Spinal cord (tissue), 10 donors: ENCODE results near the gene TRIM4. TPM values are rescaled to one million over a fixed set of nuclear protein-coding genes. Genes with fewer than 3 reads are reported as not detected.
A peak's percentile ranks its signal among the peaks of the same experiment; 100 is the strongest.
"Not testable (repeated sequence)": the region's sequence is repeated elsewhere in the genome, so short reads cannot be mapped to it uniquely, and the experiment has no call there.

ENCODE experiments used
- DNase-seq, 6 donors: peaks; one replicate each; pipeline versions ENCODE4 v3.0.0 to v3.0.0-alpha.2; 2013 to 2015; ENCODE audit warnings: low spot score in 6 of 6, low read depth in 4 of 6
- H3K27ac ChIP-seq: one replicate; pipeline ENCODE4 v1.5.1; 2013; ENCODE audit warnings: low read depth, low read length, control low read depth
- H3K27me3 ChIP-seq: one replicate; pipeline ENCODE4 v1.6.1; 2013; ENCODE audit warnings: low read length; ENCODE audit not compliant: control insufficient read depth, insufficient read depth
- H3K36me3 ChIP-seq: one replicate; pipeline ENCODE4 v1.6.1; 2013; ENCODE audit warnings: low read length; ENCODE audit not compliant: control insufficient read depth, insufficient read depth
- H3K4me1 ChIP-seq: one replicate; pipeline ENCODE4 v1.6.1; 2013; ENCODE audit warnings: low read length; ENCODE audit not compliant: control insufficient read depth, insufficient read depth
- H3K4me3 ChIP-seq: one replicate; pipeline ENCODE4 v1.5.1; 2013; ENCODE audit warnings: low read depth, low read length, control low read depth
- H3K9me3 ChIP-seq: one replicate; pipeline ENCODE4 v1.6.1; 2013; ENCODE audit warnings: low read length; ENCODE audit not compliant: control insufficient read depth, insufficient read depth
- WGBS: methylation state at CpG from one replicate; pipeline ENCODE4 v1.1.5; 2013; ENCODE audit warnings: missing lambda C conversion rate; ENCODE audit not compliant: insufficient coverage; 5-methylcytosine and 5-hydroxymethylcytosine counted together
- polyA plus RNA-seq, 2 donors: library from polyadenylated mRNA; unstranded; fragments of 120-200 nt; gene quantifications; one replicate each; pipeline ENCODE4 v1.2.1, GENCODE V29; 2013; ENCODE audit not compliant: insufficient read length in 2 of 2
- total RNA-seq, 2 donors: library from RNA; depleted of rRNA in 1 of 2; stranded (reverse); fragments of 120-200 nt in 1 of 2; fragments of >200 nt in 1 of 2; gene quantifications; one replicate each; pipeline versions ENCODE4 v1.2.3 to v1.2.4, GENCODE V29; 2013 to 2014
- donor health status: healthy.

The TRIM4 gene
- total and polyA plus RNA-seq, 4 donors, result 16.7 to 32.5 (median 18.8) TPM

DNA sequence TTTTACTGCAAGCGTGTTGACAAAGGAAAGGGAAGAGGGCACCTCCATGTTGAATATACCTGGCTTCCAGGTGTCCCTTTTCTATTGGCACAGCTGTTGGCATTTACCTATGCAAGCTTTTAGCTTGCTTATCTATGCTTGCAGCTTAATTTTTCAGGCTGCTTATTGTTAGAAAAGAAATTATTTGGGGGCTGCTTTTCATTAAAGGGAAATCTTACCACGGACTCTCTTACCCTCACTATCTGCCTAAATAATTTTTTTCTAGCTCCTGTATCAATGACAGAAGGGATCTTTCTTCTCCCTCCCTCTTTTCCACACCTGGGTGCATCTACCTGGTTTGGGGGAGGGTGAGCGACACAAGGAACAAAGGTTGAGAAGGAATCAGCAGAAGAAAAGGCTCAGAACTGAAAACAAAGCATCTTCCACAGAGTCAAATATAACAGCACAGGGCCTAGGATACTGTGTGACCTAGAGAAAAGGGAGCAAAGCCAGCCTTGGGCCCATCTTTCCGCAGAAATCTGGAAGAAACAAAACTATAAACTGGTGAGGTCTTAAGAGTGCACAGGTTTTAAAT is 25.3 kb upstream of the TRIM4 start:
- no CpG with 5 or more reads among the region's 4 CpGs for WGBS
- no peak for DNase-seq
- Histone ChIP-seq H3K27ac (no peak overlapping the region), H3K27me3 (no peaks in the 10 kb centered on the region), H3K36me3 (no peaks in the 10 kb centered on the region), H3K9me3 (no peaks in the 10 kb centered on the region), H3K4me1 (no peaks in the 10 kb centered on the region), H3K4me3 (no peak overlapping the region)

DNA sequence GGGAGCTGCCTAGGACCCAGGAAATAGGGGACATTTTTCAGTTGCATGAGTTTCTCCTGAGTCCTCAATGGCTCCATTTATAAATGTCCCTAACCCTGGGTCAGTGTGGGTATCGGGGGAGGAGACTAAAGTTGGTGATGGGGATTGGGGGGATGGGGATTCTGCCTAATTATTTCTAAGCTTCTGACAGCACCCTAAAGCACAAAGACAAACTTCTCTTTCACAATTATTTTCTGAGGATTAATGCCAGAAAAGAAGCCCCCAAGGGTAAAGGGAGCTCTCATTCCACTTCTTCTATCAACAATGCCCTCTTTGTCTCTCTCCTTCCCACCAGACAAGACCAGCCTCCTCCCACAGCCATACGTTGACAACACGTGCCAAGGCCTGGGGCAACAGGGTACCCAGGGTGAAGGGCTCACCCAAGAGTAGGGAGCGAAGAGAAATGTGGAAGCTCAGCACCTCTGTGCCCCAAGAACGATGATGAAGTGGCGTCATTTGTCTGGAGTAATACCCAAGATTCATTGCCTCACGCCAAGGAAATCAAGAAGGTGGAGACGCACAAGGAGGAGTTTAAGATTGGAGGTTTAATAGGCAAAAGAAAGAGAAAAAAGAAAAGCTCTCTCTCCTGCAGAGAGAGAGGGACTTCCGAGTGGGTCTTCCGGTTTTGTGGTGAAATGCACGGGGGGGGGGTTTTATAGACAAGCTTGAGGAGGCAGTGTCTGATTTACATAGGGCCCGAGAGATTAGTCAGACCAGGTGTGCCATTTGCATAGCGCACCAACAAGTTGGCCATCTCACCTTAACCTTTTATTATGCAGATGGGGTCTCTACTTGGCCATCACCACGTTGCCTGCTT is 24.5 kb upstream of the TRIM4 start:
- Histone ChIP-seq H3K4me1 (no peaks in the 10 kb centered on the region), H3K4me3 (no peak overlapping the region), H3K36me3 (no peaks in the 10 kb centered on the region), H3K27me3 (no peaks in the 10 kb centered on the region), H3K9me3 (no peaks in the 10 kb centered on the region), H3K27ac (peak overlapping the region; percentile 64)
- 33% methylated on average over 12 of the region's 14 CpGs for WGBS
- peak in 1 of 6 donors; percentile 35 for DNase-seq

DNA sequence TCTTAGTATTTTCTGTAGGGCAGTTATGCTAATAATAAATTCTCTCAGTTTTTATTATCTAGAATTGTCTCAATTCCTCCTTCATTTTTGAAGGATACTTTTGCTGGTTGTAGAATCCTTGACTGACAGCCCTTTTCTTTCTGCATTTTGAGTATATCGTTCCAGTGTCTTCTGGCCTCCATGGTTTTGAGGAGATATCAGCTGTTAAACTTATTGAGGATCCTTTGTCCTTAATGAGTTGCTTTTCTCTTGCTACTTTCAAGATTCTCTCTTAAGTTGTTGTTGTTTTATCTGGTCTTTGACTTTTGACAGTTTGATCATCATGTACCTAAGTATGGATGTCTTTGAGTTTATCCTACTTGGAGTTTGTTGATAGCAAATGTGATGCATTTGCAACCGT is 19.0 kb upstream of the TRIM4 start:
- Histone ChIP-seq H3K4me1 (peaks cover 9% of the 10 kb centered on the region), H3K27me3 (no peaks in the 10 kb centered on the region), H3K9me3 (peaks cover 3% of the 10 kb centered on the region), H3K27ac (no peak overlapping the region), H3K4me3 (no peak overlapping the region), H3K36me3 (no peaks in the 10 kb centered on the region)
- no CpG with 5 or more reads among the region's 2 CpGs for WGBS
- no peak for DNase-seq

DNA sequence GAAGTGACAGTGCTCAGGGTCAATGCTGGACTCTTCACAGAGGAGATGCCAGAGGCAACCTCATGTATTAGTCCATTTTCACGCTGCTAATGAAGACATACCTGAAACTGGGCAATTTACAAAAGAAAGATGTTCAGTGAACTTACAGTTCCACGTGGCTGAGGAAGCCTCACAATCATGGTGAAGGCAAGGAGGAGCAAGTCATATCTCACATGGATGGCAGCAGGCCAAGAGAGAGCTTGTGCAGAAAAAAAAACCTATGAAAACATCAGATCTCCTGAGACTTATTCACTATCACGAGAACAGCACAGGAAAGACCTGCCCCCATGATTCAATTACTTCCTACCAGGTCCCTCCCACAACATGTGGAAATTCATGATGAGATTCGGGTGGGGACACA is 15.7 kb upstream of the TRIM4 start:
- not testable (repeated sequence) for DNase-seq, H3K9me3 ChIP-seq, H3K27me3 ChIP-seq, H3K36me3 ChIP-seq, H3K4me1 ChIP-seq, H3K4me3 ChIP-seq, H3K27ac ChIP-seq
- 74% methylated on average over 4 of the region's 4 CpGs for WGBS

DNA sequence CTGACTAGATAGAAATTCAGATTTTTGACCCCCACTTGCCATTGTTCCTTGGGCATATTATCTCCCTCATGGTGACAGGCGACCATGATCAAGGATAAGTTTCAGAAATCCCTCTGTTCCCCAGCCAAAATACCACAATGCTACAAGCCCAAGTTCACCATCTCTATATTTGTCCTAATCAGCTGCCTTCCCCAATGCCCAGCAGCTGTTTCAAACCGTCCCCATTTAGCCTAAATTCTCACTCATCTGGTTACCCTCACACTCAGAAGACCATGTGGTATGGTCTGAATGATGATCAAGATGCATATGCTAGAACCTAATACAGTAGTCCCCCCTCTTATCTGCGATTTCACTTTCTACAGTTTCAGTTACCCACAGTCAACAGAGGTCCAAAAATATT is 11.0 kb upstream of the TRIM4 start:
- Histone ChIP-seq H3K4me1 (peaks cover 15% of the 10 kb centered on the region), H3K9me3 (no peaks in the 10 kb centered on the region), H3K4me3 (no peak overlapping the region), H3K36me3 (no peaks in the 10 kb centered on the region), H3K27ac (no peak overlapping the region), H3K27me3 (no peaks in the 10 kb centered on the region)
- 75% methylated on average over 1 of the region's 3 CpGs for WGBS
- no peak for DNase-seq

DNA sequence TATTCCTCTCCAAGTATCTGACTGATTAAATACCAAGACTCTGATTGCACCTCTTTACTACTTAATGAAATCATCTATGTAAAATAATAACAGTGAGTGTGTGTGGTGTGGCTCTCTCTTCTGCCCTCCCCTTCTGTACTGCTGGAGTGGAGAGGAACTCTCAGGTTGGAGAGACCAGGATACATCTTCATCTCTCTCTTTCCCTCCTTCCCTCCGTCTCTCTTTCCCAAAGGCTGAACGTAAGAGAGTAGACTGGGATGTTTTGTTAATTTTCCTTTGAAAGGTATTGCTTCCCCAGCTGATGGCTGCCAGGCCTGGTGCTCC is 10.4 kb upstream of the TRIM4 start:
- H3K4me1 ChIP-seq, result peaks cover 13% of the 10 kb centered on the region
- no peaks in the 10 kb centered on the region for H3K27me3 ChIP-seq
- H3K4me3 ChIP-seq, result peak overlapping the region; percentile 24
- no peaks in the 10 kb centered on the region for H3K9me3 ChIP-seq
- no peaks in the 10 kb centered on the region for H3K36me3 ChIP-seq
- no CpG with 5 or more reads among the region's 2 CpGs for WGBS
- no peak overlapping the region for H3K27ac ChIP-seq
- no peak for DNase-seq

DNA sequence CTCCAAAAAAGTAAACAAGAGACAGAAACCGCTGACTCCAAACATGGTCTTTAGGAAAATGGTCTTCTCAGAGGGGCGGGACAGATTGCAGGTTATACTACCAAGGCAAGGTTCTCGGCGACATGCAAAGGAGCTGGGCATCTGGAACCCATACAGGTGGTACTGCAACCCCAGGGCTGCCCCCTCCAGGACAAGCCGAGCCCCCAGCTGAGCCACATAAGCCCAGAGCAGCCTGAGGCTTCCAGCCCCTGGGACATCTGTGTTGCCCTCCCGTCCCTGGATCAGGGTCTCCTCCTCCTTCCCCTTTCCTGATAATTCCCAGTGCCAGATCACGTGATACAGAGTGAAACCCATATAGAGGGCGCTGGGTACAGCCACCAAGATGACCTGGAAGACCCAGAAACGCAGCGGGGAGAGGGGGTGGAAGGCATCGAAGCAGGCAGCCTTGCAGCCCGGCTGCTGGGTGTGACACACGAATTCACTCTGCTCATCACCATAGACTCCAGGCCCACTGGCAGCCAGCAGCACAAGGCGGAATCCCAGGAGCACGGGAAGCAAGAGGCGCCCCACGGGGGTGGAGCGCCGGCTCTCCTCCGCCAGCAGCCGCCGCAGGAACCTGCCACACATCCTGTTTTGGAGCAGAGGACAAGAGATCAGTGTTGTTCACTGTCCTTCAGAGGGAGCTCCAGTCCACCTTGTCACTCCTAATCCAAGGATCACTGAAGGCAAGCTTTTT is 9.8 kb upstream of the TRIM4 start, which contains the start of gene GJC3:
Gene GJC3 (minus strand): TSS at position 627 of the 736 bp plus-strand sequence. CDS start 0 bp downstream, at position 627.
- H3K27me3 ChIP-seq, result no peaks in the 10 kb centered on the region
- no peaks in the 10 kb centered on the region for H3K9me3 ChIP-seq
- peak within 1 kb of the TSS; percentile 22 for H3K27ac ChIP-seq
- peaks cover 11% of the 10 kb centered on the region for H3K4me1 ChIP-seq
- 20% methylated on average over 20 of the region's 22 CpGs for WGBS
- H3K4me3 ChIP-seq, result peak within 1 kb of the TSS; percentile 24
- H3K36me3 ChIP-seq, result no peaks in the 10 kb centered on the region
- DNase-seq, result peak in 2 of 6 donors; percentile 38 to 65

DNA sequence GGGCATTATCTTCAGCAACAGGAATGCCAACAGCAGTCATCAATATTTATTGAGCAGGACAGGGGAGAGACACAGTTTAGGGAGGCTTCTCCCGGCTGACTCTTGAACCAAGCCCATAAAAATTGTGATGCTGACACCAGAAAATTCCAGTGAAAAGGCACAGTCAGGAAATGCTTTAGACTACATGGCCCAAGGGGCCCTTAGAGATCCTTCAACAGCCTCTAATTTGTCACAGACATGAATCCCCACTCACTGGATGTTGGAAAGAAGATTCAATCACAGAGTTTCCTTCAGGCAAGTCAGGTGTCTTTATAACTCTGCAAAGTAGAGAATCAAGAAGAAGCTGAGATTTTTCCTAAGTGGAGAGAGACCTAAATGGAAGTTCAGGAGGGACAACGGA is 8.9 kb upstream of the TRIM4 start:
- Histone ChIP-seq H3K9me3 (no peaks in the 10 kb centered on the region), H3K27me3 (no peaks in the 10 kb centered on the region), H3K27ac (no peak overlapping the region), H3K36me3 (no peaks in the 10 kb centered on the region), H3K4me1 (peaks cover 6% of the 10 kb centered on the region), H3K4me3 (no peak overlapping the region)
- no peak for DNase-seq
- 71% methylated on average over 2 of the region's 2 CpGs for WGBS

DNA sequence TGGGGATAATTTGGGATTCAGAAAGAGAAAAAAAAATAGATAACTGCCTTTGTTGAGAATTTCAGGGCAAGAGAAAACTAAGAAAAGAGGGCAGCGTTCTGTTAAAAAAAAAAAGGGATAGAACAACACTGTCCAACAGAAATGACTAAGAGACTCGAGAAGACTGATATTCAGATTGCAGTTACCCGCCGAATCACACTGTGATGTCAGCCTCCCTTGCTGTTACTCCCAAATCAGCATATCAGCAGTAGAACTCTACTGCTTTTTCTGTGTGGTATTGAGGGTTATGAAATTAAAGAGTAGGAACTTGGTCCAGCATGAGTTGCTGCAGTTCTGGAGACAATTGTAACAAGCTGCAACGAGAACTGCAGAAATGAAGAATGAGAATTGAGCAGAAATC is 8.2 kb upstream of the TRIM4 start:
- Histone ChIP-seq H3K4me1 (peaks cover 6% of the 10 kb centered on the region), H3K4me3 (no peak overlapping the region), H3K27ac (no peak overlapping the region), H3K9me3 (no peaks in the 10 kb centered on the region), H3K27me3 (no peaks in the 10 kb centered on the region), H3K36me3 (no peaks in the 10 kb centered on the region)
- DNase-seq, result no peak
- WGBS, result 94% methylated on average over 2 of the region's 5 CpGs
